Mesothelial cell of epicardium (in vitro differentiated cells): ENCODE data around the gene ALPL. TPM values are rescaled to one million over a fixed set of nuclear protein-coding genes. Genes with fewer than 3 reads are reported as not detected.
"Not testable (repeated sequence)": the region's sequence is repeated elsewhere in the genome, so short reads cannot be mapped to it uniquely, and the experiment has no call there.

Experiments used
- DNase-seq, 2 experiments: peaks; one replicate each; pipeline ENCODE4 v3.0.0; 2021; ENCODE audit warnings: low spot score in 2 of 2; ENCODE audit not compliant: unreplicated experiment in 2 of 2
- H3K27ac Mint-ChIP-seq: 2 replicates; pipeline ENCODE4 v1.8.0; 2021; ENCODE audit warnings: mixed read lengths
- H3K27me3 Mint-ChIP-seq: 2 replicates; pipeline ENCODE4 v1.8.0; 2021; ENCODE audit warnings: low read depth, mixed read lengths
- H3K36me3 Mint-ChIP-seq: 2 replicates; pipeline ENCODE4 v1.8.0; 2021; ENCODE audit warnings: mixed read lengths
- H3K4me1 Mint-ChIP-seq: 2 replicates; pipeline ENCODE4 v1.8.0; 2021; ENCODE audit warnings: mixed read lengths
- H3K4me3 Mint-ChIP-seq: 2 replicates; pipeline ENCODE4 v1.8.0; 2021; ENCODE audit warnings: mild to moderate bottlenecking, moderate library complexity, mixed read lengths
- H3K9me3 Mint-ChIP-seq: 2 replicates; pipeline ENCODE4 v1.8.0; 2021; ENCODE audit warnings: mixed read lengths
- CTCF ChIP-seq: fragments of 200-600 bp; sonication (generic); IDR thresholded peaks from one replicate; pipeline ENCODE4 v1.5.0; 2021; ENCODE audit warnings: antibody characterized with exemption; ENCODE audit not compliant: unreplicated experiment
- total RNA-seq: library from RNA; stranded (reverse); gene quantifications from 3 replicates; pipeline ENCODE4 v1.2.1, GENCODE V29; 2021

The ALPL gene
- total RNA-seq, 1 donor from 2014 or later: 0.89 TPM

- no peak for DNase-seq
- Mint-ChIP-seq H3K36me3 (no peaks in the 10 kb centered on the region), H3K27ac (no peak overlapping the region), H3K27me3 (peaks cover 8% of the 10 kb centered on the region), H3K4me1 (no peaks in the 10 kb centered on the region), H3K9me3 (no peaks in the 10 kb centered on the region), H3K4me3 (no peak overlapping the region)
- no peak for TF ChIP-seq CTCF
These were observed 8.6 kb downstream of the ALPL start for GRCh38 chr1:21517660-21518480.

GRCh38 chr1:21518774-21519455, 9.7 kb downstream of the ALPL start:
- no peak overlapping the region for H3K4me3 Mint-ChIP-seq
- H3K27ac Mint-ChIP-seq: no peak overlapping the region
- H3K4me1 Mint-ChIP-seq: no peaks in the 10 kb centered on the region
- TF ChIP-seq CTCF: no peak
- no peaks in the 10 kb centered on the region for H3K36me3 Mint-ChIP-seq
- no peak for DNase-seq
- H3K9me3 Mint-ChIP-seq: no peaks in the 10 kb centered on the region
- peaks cover 2% of the 10 kb centered on the region for H3K27me3 Mint-ChIP-seq

GRCh38 chr1:21519486-21520070, 10.4 kb downstream of the ALPL start:
- H3K27ac Mint-ChIP-seq, H3K4me3 Mint-ChIP-seq: not testable (repeated sequence)

GRCh38 chr1:21520899-21521716, 11.9 kb downstream of the ALPL start:
- Mint-ChIP-seq H3K4me3 (no peak overlapping the region), H3K27ac (no peak overlapping the region), H3K9me3 (no peaks in the 10 kb centered on the region), H3K27me3 (no peaks in the 10 kb centered on the region), H3K36me3 (no peaks in the 10 kb centered on the region), H3K4me1 (peaks cover 3% of the 10 kb centered on the region)
- TF ChIP-seq CTCF: no peak
- DNase-seq: no peak

More at GRCh38 chr1:21519486-21520070, 10.4 kb downstream of the ALPL start:
- DNase-seq, H3K36me3 Mint-ChIP-seq, H3K4me1 Mint-ChIP-seq, H3K9me3 Mint-ChIP-seq, H3K27me3 Mint-ChIP-seq: not testable (repeated sequence)

GRCh38 chr1:21521717-21522060, 12.5 kb downstream of the ALPL start:
- no peak overlapping the region for H3K27ac Mint-ChIP-seq
- H3K27me3 Mint-ChIP-seq: no peaks in the 10 kb centered on the region
- TF ChIP-seq CTCF: no peak
- no peaks in the 10 kb centered on the region for H3K9me3 Mint-ChIP-seq
- no peak for DNase-seq
- H3K4me1 Mint-ChIP-seq: peaks cover 3% of the 10 kb centered on the region
- no peak overlapping the region for H3K4me3 Mint-ChIP-seq
- H3K36me3 Mint-ChIP-seq: no peaks in the 10 kb centered on the region
